HL-60 (cell line): ENCODE results near the gene FGL2.

Source experiments
- DNase-seq, 2 experiments: peaks; one replicate each; pipeline ENCODE4 v3.0.0-alpha.2; 2010 to 2020; ENCODE audit warnings: low read depth in 1 of 2, low spot score in 1 of 2
- H3K27ac ChIP-seq: fragments of 250-450 bp; sonication (Bioruptor Pico); replicated peaks from 2 replicates; pipeline ENCODE4 v1.5.1; 2020; ENCODE audit warnings: mild to moderate bottlenecking, moderate library complexity
- H3K27me3 ChIP-seq: fragments of 250-450 bp; sonication (Bioruptor Pico); 2 replicates; pipeline ENCODE4 v1.5.1; 2021; ENCODE audit warnings: mild to moderate bottlenecking, moderate library complexity; ENCODE audit not compliant: insufficient read depth, poor library complexity, severe bottlenecking
- H3K4me3 ChIP-seq: replicated peaks from 2 replicates; pipeline ENCODE4 v1.5.1; 2011; ENCODE audit warnings: mild to moderate bottlenecking, control low read depth, low read length; ENCODE audit not compliant: insufficient read depth
- GABPA ChIP-seq: IDR thresholded peaks from 2 replicates; pipeline ENCODE4 v1.6.1; 2012; ENCODE audit warnings: low read depth
- POLR2AphosphoS5 ChIP-seq: IDR thresholded peaks from 2 replicates; pipeline ENCODE4 v1.6.1; 2012; ENCODE audit warnings: low read depth
- REST ChIP-seq: IDR thresholded peaks from 2 replicates; pipeline ENCODE4 v1.6.1; 2012; ENCODE audit warnings: low read depth; ENCODE audit not compliant: insufficient replicate concordance
- SPI1 ChIP-seq: IDR thresholded peaks from 2 replicates; pipeline ENCODE4 v1.6.1; 2012; ENCODE audit warnings: low read depth, mild to moderate bottlenecking, borderline replicate concordance
- long read RNA-seq: library from polyadenylated mRNA; unstranded; transcript quantifications from one replicate; pipeline ENCODE4 v2.0.0, GENCODE V29; 2020
- TF ChIP-seq, protein P1 (sequence below): IDR thresholded peaks from one replicate; pipeline ENCODE4 v1.5.1; 2011; ENCODE audit warnings: low read length, control low read depth, inconsistent platforms; ENCODE audit not compliant: insufficient read depth

Gene FGL2, protein sequence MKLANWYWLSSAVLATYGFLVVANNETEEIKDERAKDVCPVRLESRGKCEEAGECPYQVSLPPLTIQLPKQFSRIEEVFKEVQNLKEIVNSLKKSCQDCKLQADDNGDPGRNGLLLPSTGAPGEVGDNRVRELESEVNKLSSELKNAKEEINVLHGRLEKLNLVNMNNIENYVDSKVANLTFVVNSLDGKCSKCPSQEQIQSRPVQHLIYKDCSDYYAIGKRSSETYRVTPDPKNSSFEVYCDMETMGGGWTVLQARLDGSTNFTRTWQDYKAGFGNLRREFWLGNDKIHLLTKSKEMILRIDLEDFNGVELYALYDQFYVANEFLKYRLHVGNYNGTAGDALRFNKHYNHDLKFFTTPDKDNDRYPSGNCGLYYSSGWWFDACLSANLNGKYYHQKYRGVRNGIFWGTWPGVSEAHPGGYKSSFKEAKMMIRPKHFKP
- long read RNA-seq, result 0 reads

GRCh38 chr7:77199013-77199966, at the start of gene FGL2:
FGL2 (minus strand) TSS chr7:77199819; CDS start chr7:77199793, 26 bp downstream.
- DNase-seq, result peak in 1 of 2 experiments; percentile 43
- TF ChIP-seq REST (no peak), GABPA (no peak)
- Histone ChIP-seq H3K27ac (peak within 1 kb of the TSS; percentile 56), H3K27me3 (no peaks in the 10 kb centered on the region), H3K4me3 (peak within 1 kb of the TSS; percentile 50)

GRCh38 chr7:77248154-77248553, 48.5 kb upstream of the FGL2 start:
- H3K27me3 ChIP-seq, result no peaks in the 10 kb centered on the region
- H3K27ac ChIP-seq, result no peak overlapping the region
- TF ChIP-seq REST (no peak), GABPA (no peak), POLR2AphosphoS5 (no peak), SPI1 (no peak)
- TF ChIP-seq, protein P1, sequence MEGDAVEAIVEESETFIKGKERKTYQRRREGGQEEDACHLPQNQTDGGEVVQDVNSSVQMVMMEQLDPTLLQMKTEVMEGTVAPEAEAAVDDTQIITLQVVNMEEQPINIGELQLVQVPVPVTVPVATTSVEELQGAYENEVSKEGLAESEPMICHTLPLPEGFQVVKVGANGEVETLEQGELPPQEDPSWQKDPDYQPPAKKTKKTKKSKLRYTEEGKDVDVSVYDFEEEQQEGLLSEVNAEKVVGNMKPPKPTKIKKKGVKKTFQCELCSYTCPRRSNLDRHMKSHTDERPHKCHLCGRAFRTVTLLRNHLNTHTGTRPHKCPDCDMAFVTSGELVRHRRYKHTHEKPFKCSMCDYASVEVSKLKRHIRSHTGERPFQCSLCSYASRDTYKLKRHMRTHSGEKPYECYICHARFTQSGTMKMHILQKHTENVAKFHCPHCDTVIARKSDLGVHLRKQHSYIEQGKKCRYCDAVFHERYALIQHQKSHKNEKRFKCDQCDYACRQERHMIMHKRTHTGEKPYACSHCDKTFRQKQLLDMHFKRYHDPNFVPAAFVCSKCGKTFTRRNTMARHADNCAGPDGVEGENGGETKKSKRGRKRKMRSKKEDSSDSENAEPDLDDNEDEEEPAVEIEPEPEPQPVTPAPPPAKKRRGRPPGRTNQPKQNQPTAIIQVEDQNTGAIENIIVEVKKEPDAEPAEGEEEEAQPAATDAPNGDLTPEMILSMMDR, result no peak
- no peak for DNase-seq
- no peak overlapping the region for H3K4me3 ChIP-seq

DNA sequence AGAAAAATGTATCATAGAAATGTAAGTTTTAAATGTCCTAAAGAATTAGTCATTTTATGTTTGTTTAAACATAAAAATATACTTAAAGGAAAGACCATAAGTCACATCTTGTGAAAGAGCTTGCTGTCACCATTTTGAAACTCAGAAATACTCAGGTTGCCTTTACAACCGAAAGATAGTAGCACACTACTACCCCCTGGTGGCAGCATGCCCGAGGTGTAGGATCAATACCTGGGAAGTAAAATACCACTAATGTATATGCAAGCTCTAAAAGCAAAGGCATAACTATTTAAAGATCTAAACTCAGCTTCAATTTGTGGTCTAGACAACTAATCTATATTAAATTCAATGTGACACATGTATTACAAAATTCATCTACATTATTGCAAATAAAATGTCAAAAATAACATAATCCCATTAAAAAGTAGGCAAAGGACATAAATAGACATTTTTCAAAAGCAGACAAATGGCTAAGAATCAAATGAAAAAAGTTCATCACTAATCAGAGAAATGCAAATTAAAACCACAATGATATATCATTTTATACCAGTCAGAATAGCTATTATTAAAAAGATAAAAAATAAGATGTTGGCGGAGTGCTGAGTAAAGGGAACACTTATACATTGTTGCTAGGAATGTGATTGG, 47.7 kb upstream of the FGL2 start:
- Histone ChIP-seq H3K4me3 (no peak overlapping the region), H3K27ac (no peak overlapping the region), H3K27me3 (no peaks in the 10 kb centered on the region)
- TF ChIP-seq GABPA, result no peak
- TF ChIP-seq, protein P1, result peak; percentile 51
- peak; percentile 73 to 90 for DNase-seq
